HepG2 (cell line): ENCODE data around the gene TPM3.

ENCODE experiments used
- BRCA1 ChIP-seq: sonication (generic); formaldehyde crosslinking; IDR thresholded peaks from 2 replicates; pipeline ENCODE4 v1.4.0; 2020; ENCODE audit warnings: missing genetic modification reagents
- KLF16 ChIP-seq, 2 experiments: sonication (generic) in 1 of 2; formaldehyde crosslinking in 1 of 2; IDR thresholded peaks; 2 replicates each; pipeline versions ENCODE4 v1.6.1 to v1.8.0; 2016 to 2023; ENCODE audit warnings: missing genetic modification reagents in 2 of 2, missing compliant biosample characterization in 1 of 2
- SP2 ChIP-seq: sonication (generic); formaldehyde crosslinking; IDR thresholded peaks from 2 replicates; pipeline ENCODE4 v1.5.1; 2020; ENCODE audit warnings: mild to moderate bottlenecking, missing genetic modification reagents
- STAT5B ChIP-seq: sonication (generic); formaldehyde crosslinking; IDR thresholded peaks from 2 replicates; pipeline ENCODE4 v1.4.0; 2020; ENCODE audit warnings: missing genetic modification reagents
- ZNF652 ChIP-seq: IDR thresholded peaks from 2 replicates; pipeline ENCODE4 v1.6.1; 2016; ENCODE audit warnings: low read depth, borderline replicate concordance

DNA sequence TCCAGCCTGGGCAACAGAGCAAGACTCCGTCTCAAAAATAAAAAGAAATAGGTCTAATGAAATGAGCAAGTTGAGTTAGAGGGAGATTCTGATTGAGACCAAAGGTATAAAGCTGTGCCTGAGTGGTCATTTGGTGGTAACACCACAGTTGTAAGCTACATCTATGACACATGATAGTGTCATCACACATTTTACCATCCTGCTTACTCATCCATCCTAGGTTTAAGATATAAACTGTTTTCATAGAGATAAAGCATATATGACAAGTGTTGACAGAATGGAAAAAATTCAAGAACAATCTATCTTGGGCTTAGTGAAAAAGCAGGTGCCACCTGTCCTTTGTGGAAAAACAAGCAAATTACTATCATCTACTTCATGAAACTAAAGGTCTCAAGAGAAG is 21.4 kb upstream of the TPM3 start:
- no peak for TF ChIP-seq KLF16 (CRISPR knock-in tag; IDR thresholded peaks at IDR 0.05)
- no peak for TF ChIP-seq STAT5B (CRISPR knock-in tag)
- no peak for TF ChIP-seq ZNF652
- TF ChIP-seq SP2, result no peak
- TF ChIP-seq BRCA1 (CRISPR knock-in tag), result no peak
